ENCODE measurements around the gene FBXO15.

- no peak for TF ChIP-seq ZFP3 (CRISPR knock-in tag; IDR thresholded peaks at IDR 0.05)
- no peak for TF ChIP-seq ZNF70 (CRISPR knock-in tag; IDR thresholded peaks at IDR 0.05)
- no peak for TF ChIP-seq ZNF565 (CRISPR knock-in tag; conservative IDR thresholded peaks at IDR 0.05; ENCODE audit: low read depth)
- TF ChIP-seq POU6F1 (CRISPR knock-in tag; IDR thresholded peaks at IDR 0.05; ENCODE audit: borderline replicate concordance, low read depth), result no peak
- TF ChIP-seq TCF4 (CRISPR knock-in tag; IDR thresholded peaks at IDR 0.05; ENCODE audit: borderline replicate concordance), result no peak
- TF ChIP-seq ISL1 (CRISPR knock-in tag; IDR thresholded peaks at IDR 0.05), result no peak
- TF ChIP-seq CREB5 (CRISPR knock-in tag; IDR thresholded peaks at IDR 0.05; ENCODE audit: low read depth), result no peak
- no peak for TF ChIP-seq SNAI2 (CRISPR knock-in tag; IDR thresholded peaks at IDR 0.05)
- TF ChIP-seq PATZ1 (CRISPR knock-in tag; IDR thresholded peaks at IDR 0.05; ENCODE audit: borderline replicate concordance), result no peak
- no peak for TF ChIP-seq ARNTL (CRISPR knock-in tag; IDR thresholded peaks at IDR 0.05; ENCODE audit: borderline replicate concordance, low read depth)
Observed at GRCh38 chr18:74064510-74064909, 83.1 kb downstream of the FBXO15 start.

All from SK-N-SH treated with all-trans-retinoic acid at 6 μM for 48 hours (cell line).